Loucy (cell line): Measurements from ENCODE around the gene CRTAC1.

Experiments used
- H2AFZ ChIP-seq: fragments of 200-600 bp; sonication (generic); 2 replicates; pipeline ENCODE4 v1.6.0; 2016; ENCODE audit warnings: antibody characterized with exemption, mild to moderate bottlenecking, low read length, moderate library complexity
- H3F3A ChIP-seq: fragments of 200-600 bp; 2 replicates; pipeline ENCODE4 v1.6.0; 2016; ENCODE audit warnings: antibody characterized with exemption, low read depth, mild to moderate bottlenecking
- H3K27me3 ChIP-seq: fragments of 200-600 bp; sonication (generic); 2 replicates; pipeline ENCODE4 v1.6.1; 2014; ENCODE audit warnings: low read length, mild to moderate bottlenecking; ENCODE audit not compliant: insufficient read depth, poor library complexity, severe bottlenecking
- H3K36me3 ChIP-seq: fragments of 200-600 bp; sonication (generic); 2 replicates; pipeline ENCODE4 v1.6.1; 2016; ENCODE audit warnings: low read length; ENCODE audit not compliant: insufficient read depth
- H3K4me1 ChIP-seq: fragments of 200-600 bp; sonication (generic); 2 replicates; pipeline ENCODE4 v1.5.1; 2014; ENCODE audit warnings: low read length, mild to moderate bottlenecking; ENCODE audit not compliant: insufficient read depth, poor library complexity, severe bottlenecking
- H3K4me2 ChIP-seq: fragments of 200-600 bp; sonication (generic); 2 replicates; pipeline ENCODE4 v1.6.0; 2014; ENCODE audit warnings: antibody characterized with exemption, low read length, low read depth, mild to moderate bottlenecking; ENCODE audit not compliant: poor library complexity, severe bottlenecking
- H3K4me3 ChIP-seq: fragments of 200-600 bp; sonication (generic); 2 replicates; pipeline ENCODE4 v1.5.1; 2014; ENCODE audit warnings: low read length, mild to moderate bottlenecking, mixed read lengths; ENCODE audit not compliant: poor library complexity, severe bottlenecking
- H3K79me2 ChIP-seq: fragments of 200-600 bp; sonication (generic); 2 replicates; pipeline ENCODE4 v1.6.1; 2014; ENCODE audit warnings: low read length; ENCODE audit not compliant: insufficient read depth
- H3K9ac ChIP-seq: fragments of 200-600 bp; sonication (generic); 2 replicates; pipeline ENCODE4 v1.6.0; 2014; ENCODE audit warnings: mild to moderate bottlenecking, low read depth, low read length, moderate library complexity; ENCODE audit not compliant: poor library complexity, severe bottlenecking
- H3K9me2 ChIP-seq: fragments of 200-600 bp; sonication (generic); replicated peaks from 2 replicates; pipeline ENCODE4 v1.6.1; 2016; ENCODE audit warnings: low read depth, low read length, mixed read lengths
- H3K9me3 ChIP-seq: fragments of 200-600 bp; sonication (generic); 2 replicates; pipeline ENCODE4 v1.6.1; 2014; ENCODE audit warnings: mild to moderate bottlenecking, antibody characterized with exemption, low read length, low read depth; ENCODE audit not compliant: insufficient read depth
- H4K20me1 ChIP-seq: fragments of 200-600 bp; sonication (generic); 2 replicates; pipeline ENCODE4 v1.6.0; 2014; ENCODE audit warnings: antibody characterized with exemption, low read length, mild to moderate bottlenecking; ENCODE audit not compliant: insufficient read depth, poor library complexity, severe bottlenecking
- EZH2phosphoT487 ChIP-seq: fragments of 200-600 bp; IDR thresholded peaks from 2 replicates; pipeline ENCODE4 v1.6.1; 2018; ENCODE audit warnings: antibody characterized with exemption, mild to moderate bottlenecking, moderate library complexity, borderline replicate concordance
- TF ChIP-seq, protein P1 (sequence below): fragments of 200-600 bp; sonication (generic); conservative IDR thresholded peaks from 2 replicates; pipeline ENCODE4 v1.5.1; 2014; ENCODE audit warnings: mild to moderate bottlenecking, antibody characterized with exemption, low read length

Gene CRTAC1

GRCh38 chr10:97888641-97889262 is 141.7 kb downstream of the CRTAC1 start:
- no peak overlapping the region for H3K9ac ChIP-seq
- H3K4me2 ChIP-seq: no peak overlapping the region
- H3K9me2 ChIP-seq: no peaks in the 10 kb centered on the region
- no peaks in the 10 kb centered on the region for H3F3A ChIP-seq
- TF ChIP-seq, protein P1, sequence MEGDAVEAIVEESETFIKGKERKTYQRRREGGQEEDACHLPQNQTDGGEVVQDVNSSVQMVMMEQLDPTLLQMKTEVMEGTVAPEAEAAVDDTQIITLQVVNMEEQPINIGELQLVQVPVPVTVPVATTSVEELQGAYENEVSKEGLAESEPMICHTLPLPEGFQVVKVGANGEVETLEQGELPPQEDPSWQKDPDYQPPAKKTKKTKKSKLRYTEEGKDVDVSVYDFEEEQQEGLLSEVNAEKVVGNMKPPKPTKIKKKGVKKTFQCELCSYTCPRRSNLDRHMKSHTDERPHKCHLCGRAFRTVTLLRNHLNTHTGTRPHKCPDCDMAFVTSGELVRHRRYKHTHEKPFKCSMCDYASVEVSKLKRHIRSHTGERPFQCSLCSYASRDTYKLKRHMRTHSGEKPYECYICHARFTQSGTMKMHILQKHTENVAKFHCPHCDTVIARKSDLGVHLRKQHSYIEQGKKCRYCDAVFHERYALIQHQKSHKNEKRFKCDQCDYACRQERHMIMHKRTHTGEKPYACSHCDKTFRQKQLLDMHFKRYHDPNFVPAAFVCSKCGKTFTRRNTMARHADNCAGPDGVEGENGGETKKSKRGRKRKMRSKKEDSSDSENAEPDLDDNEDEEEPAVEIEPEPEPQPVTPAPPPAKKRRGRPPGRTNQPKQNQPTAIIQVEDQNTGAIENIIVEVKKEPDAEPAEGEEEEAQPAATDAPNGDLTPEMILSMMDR: no peak
- TF ChIP-seq EZH2phosphoT487: no peak
- H4K20me1 ChIP-seq: no peaks in the 10 kb centered on the region
- no peak overlapping the region for H3K4me3 ChIP-seq
- no peaks in the 10 kb centered on the region for H3K4me1 ChIP-seq
- no peaks in the 10 kb centered on the region for H3K36me3 ChIP-seq
- no peaks in the 10 kb centered on the region for H3K79me2 ChIP-seq
- no peak overlapping the region for H2AFZ ChIP-seq
- H3K9me3 ChIP-seq: no peaks in the 10 kb centered on the region
- H3K27me3 ChIP-seq: no peaks in the 10 kb centered on the region

- Histone ChIP-seq H3K27me3 (no peaks in the 10 kb centered on the region), H3K4me1 (no peaks in the 10 kb centered on the region), H3K9me3 (no peaks in the 10 kb centered on the region), H3K4me2 (no peak overlapping the region), H4K20me1 (no peaks in the 10 kb centered on the region), H3K9ac (no peak overlapping the region), H2AFZ (no peak overlapping the region), H3F3A (no peaks in the 10 kb centered on the region), H3K79me2 (no peaks in the 10 kb centered on the region), H3K4me3 (no peak overlapping the region), H3K36me3 (no peaks in the 10 kb centered on the region), H3K9me2 (no peaks in the 10 kb centered on the region)
- no peak for TF ChIP-seq EZH2phosphoT487
Measured at GRCh38 chr10:97888134-97888533, 142.3 kb downstream of the CRTAC1 start.

GRCh38 chr10:97887399-97887798 is 143.0 kb downstream of the CRTAC1 start:
- no peak overlapping the region for H3K4me2 ChIP-seq
- H3K36me3 ChIP-seq: no peaks in the 10 kb centered on the region
- no peaks in the 10 kb centered on the region for H3K79me2 ChIP-seq
- no peak overlapping the region for H3K4me3 ChIP-seq
- no peaks in the 10 kb centered on the region for H3F3A ChIP-seq
- H4K20me1 ChIP-seq: no peaks in the 10 kb centered on the region
- no peaks in the 10 kb centered on the region for H3K4me1 ChIP-seq
- H3K9me2 ChIP-seq: no peaks in the 10 kb centered on the region
- TF ChIP-seq, protein P1: no peak
- no peak overlapping the region for H3K9ac ChIP-seq
- H3K9me3 ChIP-seq: no peaks in the 10 kb centered on the region
- H3K27me3 ChIP-seq: no peaks in the 10 kb centered on the region
- H2AFZ ChIP-seq: no peak overlapping the region

GRCh38 chr10:97886286-97886685 is 144.1 kb downstream of the CRTAC1 start:
- H3K9ac ChIP-seq: no peak overlapping the region
- no peaks in the 10 kb centered on the region for H3K27me3 ChIP-seq
- H3K9me3 ChIP-seq: no peaks in the 10 kb centered on the region
- H3F3A ChIP-seq: no peaks in the 10 kb centered on the region
- TF ChIP-seq, protein P1: no peak
- no peaks in the 10 kb centered on the region for H3K36me3 ChIP-seq
- no peaks in the 10 kb centered on the region for H3K9me2 ChIP-seq
- no peaks in the 10 kb centered on the region for H3K79me2 ChIP-seq
- H3K4me2 ChIP-seq: no peak overlapping the region
- no peak overlapping the region for H3K4me3 ChIP-seq
- H3K4me1 ChIP-seq: no peaks in the 10 kb centered on the region
- H2AFZ ChIP-seq: no peak overlapping the region
- H4K20me1 ChIP-seq: no peaks in the 10 kb centered on the region
